Prostate gland (tissue), 2 donors: ENCODE data around the gene DNAJB8.

Experiments used
- CTCF ChIP-seq, 4 experiments: fragments of 200-600 bp in 2 of 4; fragments of 450-650 bp in 2 of 4; sonication (generic) in 2 of 4; IDR thresholded peaks; 1 replicate in 3 of 4; 2 replicates in 1 of 4; pipeline ENCODE4 v1.5.1; 2016 to 2019; ENCODE audit warnings: antibody characterized with exemption in 4 of 4, mild to moderate bottlenecking in 2 of 4, moderate library complexity in 2 of 4
- POLR2A ChIP-seq: fragments of 450-650 bp; IDR thresholded peaks from one replicate; pipeline ENCODE4 v1.6.1; 2016; ENCODE audit warnings: antibody characterized with exemption, mild to moderate bottlenecking
- POLR2AphosphoS5 ChIP-seq: sonication (generic); formaldehyde crosslinking; IDR thresholded peaks from one replicate; pipeline ENCODE4 v1.6.1; 2017; ENCODE audit warnings: antibody characterized with exemption

- TF ChIP-seq CTCF (IDR thresholded peaks at IDR 0.05) (no peak), POLR2AphosphoS5 (no peak), POLR2A (no peak)
Measured at GRCh38 chr3:128431803-128432300, 34.8 kb downstream of the DNAJB8 start.
